ENCODE measurements around the gene CASP7. TPM values are rescaled to one million over a fixed set of nuclear protein-coding genes. Genes with fewer than 3 reads are reported as not detected.
A peak's percentile ranks its signal among the peaks of the same experiment; 100 is the strongest.
"Not testable (repeated sequence)": the region's sequence is repeated elsewhere in the genome, so short reads cannot be mapped to it uniquely, and the experiment has no call there.

The CASP7 gene
- polyA plus RNA-seq: 10 to 100 TPM; 15.8 to 25.8 (median 16.3) TPM

DNA sequence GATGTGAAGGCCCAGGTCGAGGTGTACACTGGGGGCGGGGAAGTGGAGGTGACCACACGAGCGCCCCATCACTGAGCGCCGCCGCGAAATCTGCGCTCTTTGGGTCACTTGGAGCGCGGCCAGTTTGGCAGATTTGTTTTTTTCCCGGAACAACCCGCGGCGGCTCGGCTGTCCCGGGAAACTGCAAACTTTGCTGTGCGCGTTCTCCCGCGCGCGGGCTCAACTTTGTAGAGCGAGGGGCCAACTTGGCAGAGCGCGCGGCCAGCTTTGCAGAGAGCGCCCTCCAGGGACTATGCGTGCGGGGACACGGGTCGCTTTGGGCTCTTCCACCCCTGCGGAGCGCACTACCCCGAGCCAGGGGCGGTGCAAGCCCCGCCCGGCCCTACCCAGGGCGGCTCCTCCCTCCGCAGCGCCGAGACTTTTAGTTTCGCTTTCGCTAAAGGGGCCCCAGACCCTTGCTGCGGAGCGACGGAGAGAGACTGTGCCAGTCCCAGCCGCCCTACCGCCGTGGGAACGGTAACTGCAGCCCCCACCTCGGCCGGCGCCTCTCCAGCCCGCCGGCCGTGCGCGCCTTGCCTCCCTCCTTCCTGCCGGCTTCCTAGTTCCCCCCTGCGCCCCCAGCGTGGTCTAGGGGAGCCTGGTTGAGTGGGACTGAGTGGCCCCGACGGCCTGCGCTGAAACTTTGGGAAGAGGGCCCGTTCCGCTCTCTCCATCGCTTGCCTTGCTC, at the start of gene CASP7:
Gene CASP7, plus strand, starts transcription at position 450 of the 727 bp plus-strand sequence. CDS start 17,582 bp downstream, outside the sequence.
- WGBS, 3 donors: 0% methylated on average over 57 to 68 of the region's 68 CpGs
- peak within 1 kb of the TSS; percentile 92 for H3K27ac ChIP-seq (ENCODE audit: low read depth, low read length)

DNA sequence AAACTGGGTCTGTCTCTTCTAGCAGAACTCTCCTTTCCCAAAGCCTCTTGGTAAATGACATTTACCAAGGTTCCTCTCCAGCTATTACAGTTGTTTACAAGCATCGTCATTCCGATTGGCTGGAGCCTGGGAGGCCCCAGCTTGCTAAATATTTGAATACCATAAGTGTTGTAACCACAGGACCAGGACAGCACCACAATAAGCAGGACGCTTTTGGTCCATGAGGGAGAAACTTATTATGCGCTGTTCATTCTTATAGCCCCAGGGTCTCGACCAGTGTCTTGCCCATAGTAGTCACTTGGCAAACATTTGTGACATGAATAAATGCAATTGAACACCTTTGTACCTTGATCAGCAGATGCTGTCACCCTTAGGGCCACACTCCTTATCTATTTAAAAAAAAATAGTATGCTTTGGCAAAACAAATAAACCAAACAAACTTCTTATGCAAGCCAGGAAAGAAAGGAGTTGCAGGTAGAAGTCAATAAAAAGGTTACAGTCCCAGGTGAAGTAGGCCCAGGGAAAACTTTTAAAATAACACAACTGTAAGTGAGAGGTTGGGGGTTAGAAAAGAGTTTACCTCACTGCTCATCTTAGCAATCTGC, 48.7 kb upstream of the CASP7 start:
- H3K27ac ChIP-seq (ENCODE audit: low read depth, low read length): no peak overlapping the region
- WGBS, 3 donors: 56 to 92% (median 87%) methylated on average over 5 of the region's 5 CpGs

DNA sequence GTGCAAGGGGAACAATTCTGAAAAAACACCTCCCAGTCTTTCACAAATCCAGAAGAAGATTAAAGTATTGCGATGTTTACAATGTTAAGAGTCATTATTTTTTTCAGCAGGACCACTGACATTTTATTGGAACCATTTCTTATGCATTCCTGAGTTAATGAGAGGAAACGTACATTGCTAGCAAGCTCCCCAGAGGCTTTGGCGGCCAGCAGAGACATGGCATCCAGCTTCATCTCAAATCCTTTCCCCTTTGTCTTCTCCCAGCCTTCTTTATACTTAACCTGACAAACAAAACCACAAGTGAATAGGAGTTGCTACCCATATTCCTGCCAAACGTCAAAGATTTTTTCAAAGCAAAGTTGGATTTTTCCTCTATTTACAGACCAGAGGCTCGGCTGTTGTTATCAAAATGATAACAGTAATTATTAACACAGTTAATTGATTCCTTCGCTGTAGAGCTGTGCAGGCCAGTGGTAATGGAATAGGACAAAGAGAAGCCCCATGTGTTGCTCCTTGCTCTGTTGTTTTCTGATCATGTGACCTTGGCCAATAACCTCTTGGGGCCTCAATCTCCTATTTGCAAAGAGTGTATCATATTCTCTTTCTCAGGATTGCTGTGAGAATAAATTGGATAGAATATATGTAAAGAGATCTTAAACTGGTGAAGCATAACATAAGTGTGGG, 47.9 kb upstream of the CASP7 start:
- WGBS, 3 donors: 20 to 57% (median 56%) methylated on average over 6 of the region's 6 CpGs

DNA sequence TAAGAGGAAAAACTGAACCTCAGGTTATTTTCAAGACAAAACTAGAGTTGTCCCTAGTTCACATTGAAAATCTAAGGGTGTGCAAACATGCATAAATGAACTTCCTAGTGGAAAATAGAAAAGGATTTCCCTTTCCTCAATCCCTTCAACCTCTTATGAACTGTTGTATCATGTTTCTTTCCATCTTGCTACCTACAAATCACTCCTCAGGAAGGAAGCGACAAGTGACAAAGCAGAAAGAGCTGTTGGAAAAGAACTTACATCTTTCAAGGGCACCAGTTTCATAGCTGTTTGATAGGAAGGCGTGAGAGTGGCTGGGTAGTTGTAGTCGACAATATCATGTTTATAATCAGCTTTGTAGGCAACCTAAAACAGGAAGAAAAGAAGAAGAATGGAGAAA, 39.7 kb upstream of the CASP7 start:
- 78 to 81% (median 78%) methylated on average over 3 of the region's 3 CpGs for WGBS, 3 donors
- no peak overlapping the region for H3K27ac ChIP-seq (ENCODE audit: low read depth, low read length)

More for the DNA sequence above, 47.9 kb upstream of the CASP7 start:
- H3K27ac ChIP-seq (ENCODE audit: low read depth, low read length): no peak overlapping the region

DNA sequence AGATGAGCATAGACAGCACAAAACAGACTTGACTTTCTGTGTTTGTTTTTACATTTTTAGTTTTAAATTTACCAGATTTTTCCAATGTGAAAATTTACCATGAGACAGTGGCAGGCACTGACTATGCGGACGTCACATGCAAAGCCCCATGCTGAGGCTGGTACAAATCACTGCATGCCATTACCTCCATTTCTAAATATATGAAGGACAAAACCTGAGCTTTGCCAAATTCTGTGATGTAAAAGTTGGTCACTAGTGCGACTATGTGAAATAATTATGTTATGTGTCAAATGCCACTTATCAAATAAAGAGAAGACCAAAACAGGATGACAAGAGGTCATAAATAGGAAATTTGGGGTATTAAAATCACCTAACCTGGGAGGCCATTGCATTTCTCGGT, 38.0 kb upstream of the CASP7 start:
- WGBS, 3 donors: 68 to 86% (median 82%) methylated on average over 4 of the region's 4 CpGs
- H3K27ac ChIP-seq (ENCODE audit: low read depth, low read length): no peak overlapping the region

DNA sequence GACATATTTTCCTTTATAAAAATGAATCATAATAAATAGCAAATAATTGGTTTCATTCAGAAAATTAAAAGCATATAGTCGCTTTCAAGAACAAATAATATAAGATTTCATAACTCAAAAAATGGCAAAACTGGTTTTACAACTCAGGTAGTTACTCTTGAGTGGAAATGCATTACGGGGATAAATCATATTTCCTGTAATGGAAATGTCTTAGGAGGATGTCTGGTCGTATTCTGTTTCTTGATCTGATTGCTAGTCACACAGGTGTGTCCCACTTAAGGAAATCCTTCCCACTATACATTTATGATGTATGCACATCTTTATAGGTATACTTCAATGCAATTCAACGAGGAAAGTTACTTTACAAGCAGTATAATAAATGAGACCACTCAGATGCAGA, 36.5 kb upstream of the CASP7 start:
- no peak overlapping the region for H3K27ac ChIP-seq (ENCODE audit: low read depth, low read length)
- WGBS, 3 donors: 77 to 81% (median 78%) methylated on average over 4 of the region's 4 CpGs

DNA sequence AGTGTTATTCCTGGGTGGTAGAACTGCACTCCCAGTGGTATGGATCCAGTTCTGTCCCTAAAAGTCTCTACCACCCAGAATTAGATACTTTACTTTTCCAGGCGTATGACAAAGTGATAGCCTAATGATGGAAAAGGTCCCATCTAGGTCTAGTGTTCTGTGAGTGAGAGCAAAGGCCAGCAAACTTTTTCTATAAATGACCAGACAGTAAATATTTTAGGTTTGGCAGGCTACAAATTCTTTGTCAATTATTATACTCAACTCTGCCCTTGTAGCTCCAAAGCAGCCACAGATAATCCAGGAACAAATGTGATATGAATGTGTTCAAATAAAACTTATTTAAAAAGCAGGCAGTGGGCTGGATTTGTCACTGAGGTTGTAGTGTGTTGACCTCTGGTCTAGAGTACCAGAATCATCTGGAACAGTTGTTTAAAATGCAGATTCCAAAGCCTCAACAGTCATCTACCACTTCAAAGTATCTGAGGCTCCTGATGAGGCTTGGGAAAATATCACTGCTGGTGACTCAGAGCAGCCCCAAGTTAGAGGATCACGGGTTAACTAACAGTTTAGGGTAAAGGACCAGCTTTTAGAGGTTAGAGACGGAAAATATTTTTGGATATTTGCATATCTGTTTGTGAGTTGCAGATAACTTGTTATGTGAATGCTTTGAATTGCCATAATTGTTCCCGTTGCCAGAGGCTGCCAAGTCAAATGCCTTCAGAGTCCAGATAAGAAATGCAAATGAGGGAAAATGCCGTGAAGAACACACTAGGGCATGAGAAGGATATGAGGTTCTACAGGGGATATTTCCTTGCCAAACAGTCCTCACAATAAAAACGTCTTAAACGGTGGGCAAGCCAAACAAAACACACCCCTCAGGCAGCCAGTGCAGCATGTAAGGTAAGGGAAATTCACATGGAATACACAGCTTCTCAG, 35.3 kb upstream of the CASP7 start:
- WGBS, 3 donors: 14 to 37% (median 35%) methylated on average over 7 of the region's 7 CpGs
- H3K27ac ChIP-seq (ENCODE audit: low read depth, low read length): no peak overlapping the region

DNA sequence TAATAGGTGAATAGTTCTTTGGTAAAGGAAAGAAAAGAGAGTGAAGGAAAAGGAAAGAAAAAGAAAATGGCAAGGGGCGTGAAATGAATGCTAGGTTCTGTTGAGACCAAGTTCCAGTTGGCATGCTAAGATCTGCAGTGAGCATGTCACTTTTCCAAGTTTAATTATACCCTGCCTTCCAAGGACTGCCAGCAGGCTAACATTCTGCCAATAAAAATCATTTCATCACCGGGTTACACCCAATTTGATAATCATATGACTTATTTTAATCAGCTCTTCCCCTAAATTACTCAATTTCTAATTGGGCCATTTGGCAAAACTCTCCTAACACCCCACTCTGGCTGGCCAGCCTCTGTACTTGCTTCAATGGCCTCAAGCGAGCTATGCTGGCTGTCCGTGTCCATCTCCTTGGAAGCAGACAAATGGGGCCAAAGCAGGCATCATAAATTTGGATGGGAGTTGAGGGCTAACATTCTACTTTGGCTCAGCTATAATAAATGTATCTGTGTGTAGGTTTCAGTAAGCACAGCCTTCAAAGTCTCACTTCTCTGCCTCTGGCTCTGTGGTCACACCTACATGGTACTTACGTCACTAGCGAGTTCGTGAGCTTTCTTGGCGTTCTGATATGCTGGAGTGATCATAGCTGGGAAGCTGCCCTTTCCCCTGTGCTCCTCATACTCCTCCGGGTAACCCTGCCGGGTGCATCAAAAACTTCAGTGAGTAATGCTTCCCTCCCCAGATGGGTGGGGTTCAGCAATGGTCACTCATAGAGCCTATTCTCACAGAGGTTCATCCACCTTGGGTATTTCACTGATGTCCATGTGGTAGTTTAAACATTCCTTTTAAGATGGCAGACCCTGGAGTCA, 33.1 kb upstream of the CASP7 start:
- H3K27ac ChIP-seq (ENCODE audit: low read depth, low read length): no peak overlapping the region
- WGBS, 3 donors: 68 to 90% (median 75%) methylated on average over 10 of the region's 10 CpGs

DNA sequence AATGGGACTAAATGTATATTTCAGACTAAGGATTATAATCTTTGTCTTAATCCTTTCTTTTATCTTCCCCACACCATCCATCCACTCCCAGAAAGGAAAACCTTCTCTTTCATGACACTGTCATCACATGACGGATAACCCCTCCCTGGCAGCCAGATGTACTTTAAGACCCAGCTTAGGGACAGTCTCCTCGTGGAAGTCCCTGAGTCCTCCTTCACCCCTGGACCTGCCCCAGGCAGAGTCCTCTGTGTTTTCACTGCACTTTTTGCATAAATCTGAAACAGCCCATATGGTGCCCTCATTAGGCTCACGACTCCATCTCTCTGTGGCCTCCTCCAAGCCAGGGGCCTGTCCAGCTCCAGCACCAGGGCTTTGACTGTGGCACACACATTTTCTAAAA, 31.9 kb upstream of the CASP7 start:
- 69 to 90% (median 72%) methylated on average over 3 of the region's 3 CpGs for WGBS, 3 donors
- H3K27ac ChIP-seq (ENCODE audit: low read depth, low read length): no peak overlapping the region

DNA sequence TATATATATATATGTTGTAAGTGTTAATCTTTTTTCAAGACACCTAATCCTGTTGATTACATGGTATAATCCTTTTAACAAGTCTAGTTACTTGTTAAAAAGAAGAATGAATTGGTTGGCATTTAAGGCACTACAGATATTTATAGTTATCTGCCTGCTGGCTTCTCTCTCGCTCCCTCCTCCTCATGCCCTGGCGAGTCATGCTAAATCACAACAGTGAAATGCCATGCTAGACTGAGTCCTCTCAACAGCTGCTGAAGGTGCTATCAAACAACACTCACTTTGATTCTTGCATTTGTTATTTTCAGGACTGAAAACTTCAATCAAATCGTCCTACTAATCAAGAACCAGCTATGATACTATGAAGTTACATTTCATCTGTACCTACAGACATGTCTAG, 31.2 kb upstream of the CASP7 start:
- no peak overlapping the region for H3K27ac ChIP-seq (ENCODE audit: low read depth, low read length)
- 67 to 90% (median 69%) methylated on average over 3 of the region's 3 CpGs for WGBS, 3 donors

DNA sequence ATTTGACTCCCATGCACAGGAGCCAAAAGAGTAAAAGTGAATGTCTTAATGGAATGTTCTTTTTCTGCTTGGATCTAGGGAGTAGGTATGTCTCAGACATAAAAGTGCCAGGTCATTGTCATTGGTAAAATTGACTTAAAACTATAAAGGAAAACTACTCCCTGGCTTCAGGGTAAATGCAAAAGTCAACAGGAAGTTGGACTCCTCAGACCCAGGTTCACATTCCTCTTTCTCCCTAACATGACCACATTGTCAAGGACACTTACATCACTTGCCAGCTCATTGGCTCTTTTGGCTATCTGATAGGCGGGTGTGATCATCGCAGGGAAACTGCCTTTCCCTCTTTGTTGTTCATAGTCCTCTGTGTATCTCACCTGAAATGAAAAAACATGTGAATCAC, 29.5 kb upstream of the CASP7 start:
- H3K27ac ChIP-seq (ENCODE audit: low read depth, low read length): no peak overlapping the region
- 93 to 94% (median 94%) methylated on average over 2 of the region's 2 CpGs for WGBS, 3 donors

DNA sequence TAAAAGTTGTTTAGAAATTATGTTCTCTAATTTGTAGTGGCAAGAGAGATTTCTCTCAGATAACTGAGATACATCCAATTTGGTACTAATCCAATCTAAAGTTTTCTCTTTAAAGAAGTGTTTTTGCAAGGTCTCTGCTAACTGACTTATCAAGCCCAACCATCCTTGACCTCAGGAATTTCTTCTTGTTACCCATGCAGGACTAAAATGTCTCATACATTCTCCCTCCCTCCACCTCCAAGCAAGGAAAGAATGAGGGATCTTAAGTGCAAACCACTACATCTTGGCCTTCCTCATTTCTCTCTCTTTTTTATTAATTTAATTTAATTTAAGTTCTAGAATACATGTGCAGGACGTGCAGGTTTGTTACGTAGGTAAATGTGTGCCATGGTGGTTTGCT, 28.7 kb upstream of the CASP7 start:
- WGBS, 3 donors: 83 to 97% (median 92%) methylated on average over 2 of the region's 2 CpGs
- H3K27ac ChIP-seq (ENCODE audit: low read depth, low read length): no peak overlapping the region

DNA sequence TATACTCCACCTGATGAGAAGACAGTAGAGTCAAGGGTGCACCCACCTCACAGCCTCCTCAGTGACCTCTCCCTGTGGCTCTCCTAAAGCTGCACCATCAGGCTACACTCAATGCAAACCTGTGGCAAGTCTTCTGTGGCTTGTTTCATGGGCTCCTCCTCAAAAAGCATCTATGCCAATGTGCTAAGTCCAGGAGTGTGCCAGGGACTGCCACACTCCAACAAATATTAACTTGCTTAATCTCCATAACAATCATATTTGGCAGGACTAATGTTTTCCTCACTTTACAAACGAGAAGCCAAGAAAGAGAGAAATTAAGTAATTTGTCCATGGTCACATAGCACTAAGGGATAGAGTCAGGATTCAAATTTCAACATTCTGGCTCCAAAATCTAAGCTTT, 27.8 kb upstream of the CASP7 start:
- H3K27ac ChIP-seq (ENCODE audit: low read depth, low read length): no peak overlapping the region
- 37 to 68% (median 52%) methylated on average over 1 of the region's 1 CpG for WGBS, 3 donors

DNA sequence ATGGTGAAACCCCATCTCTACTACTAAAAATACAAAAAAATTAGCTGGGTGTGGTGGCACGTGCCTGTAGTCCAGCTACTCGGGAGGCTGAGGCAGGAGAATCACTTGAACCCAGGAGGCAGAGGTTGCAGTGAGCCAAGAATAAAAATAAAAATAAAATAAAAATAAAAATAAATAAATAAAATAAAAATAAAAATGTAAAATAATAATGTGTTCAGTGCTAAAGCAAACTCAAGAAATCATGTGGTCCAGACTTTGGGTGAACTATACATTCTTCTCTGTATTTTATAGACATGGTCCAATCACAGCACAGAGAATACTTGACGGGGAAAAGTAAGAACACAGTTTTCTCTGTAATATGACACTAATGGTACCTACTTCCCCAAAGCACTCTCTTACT, 27.3 kb upstream of the CASP7 start:
- 91 to 94% (median 93%) methylated on average over 3 of the region's 3 CpGs for WGBS, 3 donors
- H3K27ac ChIP-seq (ENCODE audit: low read depth, low read length): not testable (repeated sequence)

DNA sequence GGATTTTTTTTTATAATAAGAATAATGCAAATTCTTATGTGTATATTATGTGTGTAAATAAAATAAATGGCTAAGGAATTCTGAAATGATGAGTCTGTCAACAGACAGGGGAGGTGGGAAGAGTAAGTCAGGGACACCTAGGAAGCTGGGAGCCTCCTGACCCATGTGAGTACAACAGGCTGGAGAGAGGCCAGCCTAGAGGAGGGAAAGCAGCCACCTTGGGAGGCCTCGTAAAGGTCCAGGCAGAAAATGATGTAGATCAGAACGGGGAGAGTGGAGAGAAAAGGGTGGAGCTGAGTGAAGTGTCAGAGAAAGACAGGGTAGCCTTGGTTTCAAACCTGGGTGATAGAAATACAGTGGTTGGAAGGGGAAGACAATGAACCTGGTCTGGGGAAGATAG, 22.8 kb upstream of the CASP7 start:
- H3K27ac ChIP-seq (ENCODE audit: low read depth, low read length): no peak overlapping the region
- 38 to 79% (median 49%) methylated on average over 2 of the region's 2 CpGs for WGBS, 3 donors

DNA sequence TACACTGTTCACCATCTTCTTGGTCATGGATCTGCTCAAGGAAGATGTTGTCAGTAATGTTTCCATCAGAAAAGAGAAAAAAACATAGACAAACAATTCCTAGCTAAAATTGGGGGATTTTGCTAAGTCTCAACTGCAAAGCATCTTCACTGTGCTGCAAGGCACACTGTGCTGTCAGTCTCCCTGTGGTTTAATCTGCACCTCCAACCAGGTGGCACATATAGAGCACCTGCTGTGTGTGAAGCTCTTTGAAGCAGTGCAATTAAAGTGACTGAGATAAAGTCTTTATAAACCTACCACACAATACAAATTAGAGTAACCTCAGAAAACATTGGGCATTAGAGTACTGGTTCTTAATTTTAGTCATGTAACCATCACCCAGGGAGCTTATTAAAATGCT, 22.2 kb upstream of the CASP7 start:
- no peak overlapping the region for H3K27ac ChIP-seq (ENCODE audit: low read depth, low read length)

DNA sequence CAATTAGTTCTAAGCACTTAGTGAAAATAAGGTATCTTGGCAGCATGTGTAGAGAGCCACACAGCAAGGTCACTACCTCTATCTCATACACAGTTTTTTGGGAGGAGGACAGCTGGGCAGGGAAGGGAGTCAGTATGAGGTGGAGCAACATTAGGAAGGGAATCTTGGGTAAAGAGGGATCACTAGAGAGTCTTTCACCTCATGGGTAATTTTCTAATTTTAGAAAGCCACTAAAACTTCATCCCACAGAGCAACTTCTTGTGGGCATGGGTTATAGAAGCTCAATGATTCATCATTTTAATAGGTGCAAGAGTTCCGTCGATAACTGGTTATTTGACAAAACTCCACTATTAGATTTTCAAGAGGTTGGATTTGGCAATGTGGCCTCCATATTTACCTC, 18.4 kb upstream of the CASP7 start:
- no peak overlapping the region for H3K27ac ChIP-seq (ENCODE audit: low read depth, low read length)
- WGBS, 3 donors: 90 to 95% (median 91%) methylated on average over 2 of the region's 2 CpGs

DNA sequence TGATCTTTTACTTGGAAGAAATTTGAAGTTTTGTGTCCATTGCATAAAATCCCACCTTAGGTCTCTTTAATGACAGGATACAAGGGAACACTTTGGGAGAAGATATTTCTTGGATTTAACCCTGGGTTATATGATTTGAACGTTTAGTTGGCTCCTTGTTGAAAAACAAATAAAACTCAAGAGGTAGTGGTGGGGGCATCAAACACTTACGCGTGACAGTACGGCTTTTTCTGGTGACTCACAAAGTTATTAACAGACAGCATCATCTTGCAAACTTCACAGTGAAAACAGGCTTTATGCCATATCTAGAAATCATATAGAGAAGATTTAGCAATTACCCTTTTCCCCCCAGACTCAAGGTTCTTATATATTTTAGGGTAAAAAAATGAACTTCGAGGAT, 16.6 kb upstream of the CASP7 start:
- WGBS, 3 donors: 73 to 86% (median 84%) methylated on average over 5 of the region's 5 CpGs

More for the DNA sequence above, 16.6 kb upstream of the CASP7 start:
- no peak overlapping the region for H3K27ac ChIP-seq (ENCODE audit: low read depth, low read length)
